ENCODE results near the gene SIN3A. TPM values are rescaled to one million over a fixed set of nuclear protein-coding genes. Genes with fewer than 3 reads are reported as not detected.
"Not testable (repeated sequence)": the region's sequence is repeated elsewhere in the genome, so short reads cannot be mapped to it uniquely, and the experiment has no call there.

SIN3A gene
- total RNA-seq, 1 experiment from 2014 or later, result 45.5 TPM

- no peaks in the 10 kb centered on the region for H3K9me3 Mint-ChIP-seq (ENCODE audit: unreplicated experiment)
- TF ChIP-seq CTCF (IDR thresholded peaks at IDR 0.05; ENCODE audit: unreplicated experiment), result no peak
- ChIA-PET POLR2A (interaction anchor here (0.6 to 9.2 kb wide), 16 partner anchors 14 to 667 kb away, joined by 3 to 245 read pairs (median 5); partner anchors contain the start of genes IMP3, MAN2C1, PTPN9 and SNUPN), CTCF (interaction anchor here (0.7 kb wide), 1 partner anchor 1714 kb away, joined by 3 read pairs; no protein-coding TSS in a partner anchor)
- peaks cover 22% of the 10 kb centered on the region for H3K4me1 Mint-ChIP-seq (ENCODE audit: insufficient read depth, unreplicated experiment)
- BruUV-seq (replicated peaks), result no TSS peak
- H3K36me3 Mint-ChIP-seq (ENCODE audit: insufficient read depth, unreplicated experiment), result peaks cover 40% of the 10 kb centered on the region
- DNase-seq (ENCODE audit: unreplicated experiment), result peak; percentile 98
- peak overlapping the region; percentile 85 for H3K27ac Mint-ChIP-seq (ENCODE audit: low read depth, unreplicated experiment)
- H3K27me3 Mint-ChIP-seq (ENCODE audit: insufficient read depth, unreplicated experiment), result no peaks in the 10 kb centered on the region
- peak overlapping the region; percentile 89 for H3K4me3 Mint-ChIP-seq (ENCODE audit: unreplicated experiment)
- intact Hi-C loops (cut with micrococcal nuclease), result loop anchor here (5.0 kb wide), 2 partner anchors 127 to 177 kb away; partner anchors contain the start of genes PTPN9 and SNUPN
These were observed 936 bp downstream of the SIN3A start for GRCh38 chr15:75450307-75451201.

- TSS peak; percentile 4 for BruUV-seq (replicated peaks)
These were observed 1.7 kb downstream of the SIN3A start for GRCh38 chr15:75449585-75450306.

GRCh38 chr15:75448171-75448570 lies 3.3 kb downstream of the SIN3A start:
- H3K9me3 Mint-ChIP-seq (ENCODE audit: unreplicated experiment); intact Hi-C loops (cut with micrococcal nuclease); H3K4me3 Mint-ChIP-seq (ENCODE audit: unreplicated experiment); DNase-seq (ENCODE audit: unreplicated experiment); H3K27ac Mint-ChIP-seq (ENCODE audit: low read depth, unreplicated experiment); H3K27me3 Mint-ChIP-seq (ENCODE audit: insufficient read depth, unreplicated experiment); BruUV-seq (replicated peaks): not testable (repeated sequence)
- Mint-ChIP-seq H3K4me1 (ENCODE audit: insufficient read depth, unreplicated experiment) (peaks cover 30% of the 10 kb centered on the region), H3K36me3 (ENCODE audit: insufficient read depth, unreplicated experiment) (peaks cover 41% of the 10 kb centered on the region)
- ChIA-PET POLR2A (interaction anchor here (1.1 to 1.4 kb wide), 3 partner anchors 10 to 192 kb away, joined by 3 to 6 read pairs (median 4); partner anchors contain the start of genes IMP3 and MAN2C1), CTCF (interaction anchor here (0.6 to 1.0 kb wide), 2 partner anchors 95 to 213 kb away, joined by 3 to 5 read pairs; no protein-coding TSS in a partner anchor)

More at GRCh38 chr15:75449585-75450306, 1.7 kb downstream of the SIN3A start:
- Mint-ChIP-seq H3K27ac (ENCODE audit: low read depth, unreplicated experiment) (peak overlapping the region; percentile 85), H3K4me1 (ENCODE audit: insufficient read depth, unreplicated experiment) (peaks cover 22% of the 10 kb centered on the region), H3K27me3 (ENCODE audit: insufficient read depth, unreplicated experiment) (no peaks in the 10 kb centered on the region), H3K36me3 (ENCODE audit: insufficient read depth, unreplicated experiment) (peaks cover 40% of the 10 kb centered on the region), H3K4me3 (ENCODE audit: unreplicated experiment) (peak overlapping the region; percentile 89), H3K9me3 (ENCODE audit: unreplicated experiment) (no peaks in the 10 kb centered on the region)
- intact Hi-C loops (cut with micrococcal nuclease), result loop anchor here (5.0 kb wide), 2 partner anchors 128 to 178 kb away; partner anchors contain the start of genes PTPN9 and SNUPN
- ChIA-PET POLR2A (interaction anchor here (0.6 to 9.2 kb wide), 11 partner anchors 14 to 217 kb away, joined by 3 to 245 read pairs (median 6); partner anchors contain the start of genes IMP3, MAN2C1, PTPN9 and SNX33), CTCF (interaction anchor here (0.7 kb wide), 1 partner anchor 1714 kb away, joined by 3 read pairs; no protein-coding TSS in a partner anchor)
- no peak for TF ChIP-seq CTCF (IDR thresholded peaks at IDR 0.05; ENCODE audit: unreplicated experiment)
- no peak for DNase-seq (ENCODE audit: unreplicated experiment)

GRCh38 chr15:75446151-75446550 lies 5.3 kb downstream of the SIN3A start:
- no peak for DNase-seq (ENCODE audit: unreplicated experiment)
- H3K4me1 Mint-ChIP-seq (ENCODE audit: insufficient read depth, unreplicated experiment), result peaks cover 30% of the 10 kb centered on the region
- no peak overlapping the region for H3K4me3 Mint-ChIP-seq (ENCODE audit: unreplicated experiment)
- no peak overlapping the region for H3K27ac Mint-ChIP-seq (ENCODE audit: low read depth, unreplicated experiment)
- H3K9me3 Mint-ChIP-seq (ENCODE audit: unreplicated experiment), result no peaks in the 10 kb centered on the region
- intact Hi-C loops (cut with micrococcal nuclease), result no loop called here
- CTCF ChIA-PET, result interaction anchor here (0.8 to 0.9 kb wide), 4 partner anchors 9 to 196 kb away, joined by 3 to 4 read pairs (median 3); partner anchors contain the start of gene MAN2C1
- no TSS peak for BruUV-seq (replicated peaks)
- POLR2A ChIA-PET, result interaction anchor here (0.6 to 6.0 kb wide), 5 partner anchors 8 to 220 kb away, joined by 3 to 67 read pairs (median 3); partner anchors contain the start of genes MAN2C1 and SIN3A
- no peak for TF ChIP-seq CTCF (IDR thresholded peaks at IDR 0.05; ENCODE audit: unreplicated experiment)
- no peaks in the 10 kb centered on the region for H3K27me3 Mint-ChIP-seq (ENCODE audit: insufficient read depth, unreplicated experiment)
- peaks cover 55% of the 10 kb centered on the region for H3K36me3 Mint-ChIP-seq (ENCODE audit: insufficient read depth, unreplicated experiment)

- H3K27me3 Mint-ChIP-seq (ENCODE audit: insufficient read depth, unreplicated experiment); H3K9me3 Mint-ChIP-seq (ENCODE audit: unreplicated experiment); H3K4me3 Mint-ChIP-seq (ENCODE audit: unreplicated experiment); intact Hi-C loops (cut with micrococcal nuclease); H3K27ac Mint-ChIP-seq (ENCODE audit: low read depth, unreplicated experiment); DNase-seq (ENCODE audit: unreplicated experiment); BruUV-seq (replicated peaks): not testable (repeated sequence)
- Mint-ChIP-seq H3K36me3 (ENCODE audit: insufficient read depth, unreplicated experiment) (peaks cover 62% of the 10 kb centered on the region), H3K4me1 (ENCODE audit: insufficient read depth, unreplicated experiment) (peaks cover 30% of the 10 kb centered on the region)
- ChIA-PET CTCF (interaction anchor here (0.9 kb wide), 1 partner anchor 77 kb away, joined by 4 read pairs; the partner anchor contains the start of gene MAN2C1), POLR2A (interaction anchor here (0.6 to 6.0 kb wide), 4 partner anchors 9 to 221 kb away, joined by 3 to 67 read pairs (median 3); partner anchors contain the start of gene SIN3A)
These were observed 6.2 kb downstream of the SIN3A start for GRCh38 chr15:75445324-75445723.

- POLR2A ChIA-PET, result interaction anchor here (0.6 to 6.0 kb wide), 9 partner anchors 10 to 203 kb away, joined by 3 to 67 read pairs (median 5); partner anchors contain the start of genes MAN2C1, SIN3A, SNUPN and SNX33
- Mint-ChIP-seq H3K36me3 (ENCODE audit: insufficient read depth, unreplicated experiment) (peaks cover 56% of the 10 kb centered on the region), H3K4me1 (ENCODE audit: insufficient read depth, unreplicated experiment) (peaks cover 26% of the 10 kb centered on the region), H3K27ac (ENCODE audit: low read depth, unreplicated experiment) (peak overlapping the region; percentile 57)
- DNase-seq (ENCODE audit: unreplicated experiment), result peak; percentile 25
- TSS peak; percentile 70 for BruUV-seq (replicated peaks)
- H3K9me3 Mint-ChIP-seq (ENCODE audit: unreplicated experiment); CTCF ChIA-PET; intact Hi-C loops (cut with micrococcal nuclease); H3K27me3 Mint-ChIP-seq (ENCODE audit: insufficient read depth, unreplicated experiment); H3K4me3 Mint-ChIP-seq (ENCODE audit: unreplicated experiment): not testable (repeated sequence)
These were observed 7.5 kb downstream of the SIN3A start for GRCh38 chr15:75443972-75444453.

All from MCF 10A (cell line).